Prostate gland (tissue), 2 donors: ENCODE results near the gene SSPN.

ENCODE experiments used
- POLR2A ChIP-seq: fragments of 450-650 bp; IDR thresholded peaks from one replicate; pipeline ENCODE4 v1.6.1; 2016; ENCODE audit warnings: antibody characterized with exemption, mild to moderate bottlenecking
- POLR2AphosphoS5 ChIP-seq: sonication (generic); formaldehyde crosslinking; IDR thresholded peaks from one replicate; pipeline ENCODE4 v1.6.1; 2017; ENCODE audit warnings: antibody characterized with exemption
- TF ChIP-seq, protein P1 (sequence below), 4 experiments: fragments of 200-600 bp in 2 of 4; fragments of 450-650 bp in 2 of 4; sonication (generic) in 2 of 4; IDR thresholded peaks; 1 replicate in 3 of 4; 2 replicates in 1 of 4; pipeline ENCODE4 v1.5.1; 2016 to 2019; ENCODE audit warnings: antibody characterized with exemption in 4 of 4, mild to moderate bottlenecking in 2 of 4, moderate library complexity in 2 of 4

DNA sequence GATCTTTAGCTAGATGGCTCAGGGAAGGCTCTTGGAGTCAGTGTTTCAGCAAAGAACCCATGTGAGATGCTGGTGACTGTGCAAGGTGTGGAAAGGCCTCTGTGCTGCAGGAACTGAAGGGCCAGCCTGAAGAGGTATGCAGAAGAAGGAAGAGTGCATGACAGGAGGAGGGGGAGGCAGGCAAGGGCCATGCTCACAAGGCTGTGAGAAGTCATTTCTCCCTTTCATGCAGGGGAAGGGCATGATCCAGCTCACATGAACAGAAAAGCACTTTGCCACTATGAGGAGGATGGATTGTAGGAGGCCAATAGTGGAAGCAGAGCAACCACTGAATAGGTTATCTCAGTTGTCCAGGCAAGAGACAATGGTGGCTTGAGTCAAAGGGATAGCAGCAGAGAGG lies 83.7 kb downstream of the SSPN start:
- TF ChIP-seq, protein P1, sequence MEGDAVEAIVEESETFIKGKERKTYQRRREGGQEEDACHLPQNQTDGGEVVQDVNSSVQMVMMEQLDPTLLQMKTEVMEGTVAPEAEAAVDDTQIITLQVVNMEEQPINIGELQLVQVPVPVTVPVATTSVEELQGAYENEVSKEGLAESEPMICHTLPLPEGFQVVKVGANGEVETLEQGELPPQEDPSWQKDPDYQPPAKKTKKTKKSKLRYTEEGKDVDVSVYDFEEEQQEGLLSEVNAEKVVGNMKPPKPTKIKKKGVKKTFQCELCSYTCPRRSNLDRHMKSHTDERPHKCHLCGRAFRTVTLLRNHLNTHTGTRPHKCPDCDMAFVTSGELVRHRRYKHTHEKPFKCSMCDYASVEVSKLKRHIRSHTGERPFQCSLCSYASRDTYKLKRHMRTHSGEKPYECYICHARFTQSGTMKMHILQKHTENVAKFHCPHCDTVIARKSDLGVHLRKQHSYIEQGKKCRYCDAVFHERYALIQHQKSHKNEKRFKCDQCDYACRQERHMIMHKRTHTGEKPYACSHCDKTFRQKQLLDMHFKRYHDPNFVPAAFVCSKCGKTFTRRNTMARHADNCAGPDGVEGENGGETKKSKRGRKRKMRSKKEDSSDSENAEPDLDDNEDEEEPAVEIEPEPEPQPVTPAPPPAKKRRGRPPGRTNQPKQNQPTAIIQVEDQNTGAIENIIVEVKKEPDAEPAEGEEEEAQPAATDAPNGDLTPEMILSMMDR (IDR thresholded peaks at IDR 0.05): no peak
- TF ChIP-seq POLR2AphosphoS5 (no peak), POLR2A (no peak)
